HG03039 (cell line): ENCODE results near the gene GARIN1A.
"Not testable (repeated sequence)": the region's sequence is repeated elsewhere in the genome, so short reads cannot be mapped to it uniquely, and the experiment has no call there.

Experiments used
- ATAC-seq: cut with Tn5 transposase; IDR thresholded peaks from one replicate; pipeline ENCODE4 v1.9.1; 2021; ENCODE audit warnings: mild to moderate bottlenecking, moderate library complexity; ENCODE audit not compliant: unreplicated experiment

The GARIN1A gene

GRCh38 chr7:128681794-128682537, 9.9 kb downstream of the GARIN1A start:
- ATAC-seq, result no peak

- not testable (repeated sequence) for ATAC-seq
Measured at GRCh38 chr7:128683270-128683669, 11.2 kb downstream of the GARIN1A start.

- not testable (repeated sequence) for ATAC-seq
Measured at GRCh38 chr7:128683738-128684137, 11.6 kb downstream of the GARIN1A start.

DNA sequence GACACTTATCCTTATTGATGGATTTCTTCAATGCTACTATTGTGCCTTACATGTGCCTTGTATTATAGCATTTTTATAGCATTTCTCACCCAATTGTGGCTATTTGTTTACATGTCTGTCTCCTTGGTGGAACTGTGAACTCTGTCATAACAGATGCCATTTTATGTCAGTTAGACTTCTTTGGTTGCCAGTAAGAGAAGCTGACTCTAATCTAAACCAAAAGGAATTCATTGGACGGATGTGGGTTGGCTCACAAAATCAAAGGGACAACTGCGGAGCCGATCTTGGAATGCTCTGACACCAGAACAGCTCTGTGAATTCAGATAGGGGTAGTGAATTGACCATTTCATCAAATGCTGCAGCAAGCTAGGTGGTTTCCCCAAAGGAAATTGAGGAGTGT, 15.0 kb downstream of the GARIN1A start:
- ATAC-seq, result no peak

GRCh38 chr7:128688492-128688891, 16.4 kb downstream of the GARIN1A start:
- no peak for ATAC-seq

GRCh38 chr7:128689161-128689935, 17.3 kb downstream of the GARIN1A start:
- ATAC-seq, result not testable (repeated sequence)

DNA sequence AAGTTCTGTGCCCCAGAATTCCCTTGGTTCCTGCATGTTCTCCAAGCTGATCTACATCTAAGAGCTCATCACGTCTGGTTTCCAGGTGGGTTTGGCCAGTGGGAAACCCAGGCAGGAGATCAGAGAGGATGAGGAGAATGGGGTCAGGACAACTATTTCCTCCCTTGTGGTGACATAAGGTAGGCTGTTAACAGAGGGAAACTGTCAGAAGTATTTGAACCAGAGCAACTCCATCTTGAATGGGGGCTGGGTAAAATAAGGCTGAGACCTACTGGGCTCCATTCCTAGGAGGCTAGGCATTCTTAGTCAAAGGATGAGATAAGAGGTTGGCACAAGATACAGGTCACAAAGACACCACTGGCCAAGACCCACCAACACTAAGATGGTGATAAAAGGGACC, 19.1 kb downstream of the GARIN1A start:
- no peak for ATAC-seq

GRCh38 chr7:128692623-128693270, 20.7 kb downstream of the GARIN1A start:
- ATAC-seq, result no peak

GRCh38 chr7:128693373-128694015, 21.4 kb downstream of the GARIN1A start:
- ATAC-seq, result no peak

GRCh38 chr7:128694738-128695137, 22.6 kb downstream of the GARIN1A start:
- ATAC-seq, result no peak

- no peak for ATAC-seq
Measured at GRCh38 chr7:128697302-128697905, 25.3 kb downstream of the GARIN1A start.

- ATAC-seq, result no peak
Measured at GRCh38 chr7:128699196-128699712, 27.2 kb downstream of the GARIN1A start.

DNA sequence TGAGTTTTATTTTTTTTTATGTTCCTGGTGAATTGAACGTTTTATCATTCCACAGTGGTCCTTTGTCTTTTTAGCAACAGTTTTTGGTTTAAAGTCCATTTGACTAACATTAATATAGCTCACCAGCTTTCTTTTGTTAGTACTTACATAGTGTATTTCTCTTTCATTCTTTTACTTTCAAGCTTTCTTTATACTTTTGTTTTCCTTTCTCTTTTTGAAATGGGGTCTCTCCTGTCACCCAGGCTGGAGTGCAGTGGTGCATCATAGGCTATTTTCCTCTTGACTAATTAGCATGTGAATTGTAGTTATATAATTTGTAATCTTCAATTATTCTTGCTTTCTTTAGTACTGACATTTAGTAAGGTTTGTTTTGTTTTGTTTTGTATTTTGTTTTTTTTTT, 27.8 kb downstream of the GARIN1A start:
- no peak for ATAC-seq

- ATAC-seq, result no peak
Measured at GRCh38 chr7:128701062-128701785, 29.1 kb downstream of the GARIN1A start.

- no peak for ATAC-seq
Measured at GRCh38 chr7:128703609-128704241, 31.6 kb downstream of the GARIN1A start.

DNA sequence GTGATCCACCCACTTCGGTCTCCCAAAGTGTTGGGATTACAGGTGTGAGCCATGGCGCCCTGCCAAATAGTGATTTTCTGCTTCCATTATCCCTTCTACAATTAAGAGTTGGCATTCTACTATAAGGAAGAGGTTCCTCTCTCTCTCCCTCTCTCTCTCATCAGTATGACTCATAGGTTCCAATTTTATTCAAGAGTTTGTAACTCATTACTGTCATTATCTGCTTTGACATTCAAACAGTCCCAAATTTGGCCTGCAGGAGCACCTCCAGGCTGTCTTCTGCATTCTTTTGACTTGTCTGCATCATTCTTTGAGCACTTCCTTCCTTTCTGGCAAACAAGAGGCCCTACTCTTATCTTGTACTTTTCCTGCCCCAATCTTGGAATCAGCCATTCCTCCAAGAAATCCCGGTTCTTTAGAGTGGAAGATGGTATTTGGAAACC, 33.8 kb downstream of the GARIN1A start:
- ATAC-seq, result no peak

GRCh38 chr7:128707752-128708151, 35.7 kb downstream of the GARIN1A start:
- ATAC-seq, result no peak

DNA sequence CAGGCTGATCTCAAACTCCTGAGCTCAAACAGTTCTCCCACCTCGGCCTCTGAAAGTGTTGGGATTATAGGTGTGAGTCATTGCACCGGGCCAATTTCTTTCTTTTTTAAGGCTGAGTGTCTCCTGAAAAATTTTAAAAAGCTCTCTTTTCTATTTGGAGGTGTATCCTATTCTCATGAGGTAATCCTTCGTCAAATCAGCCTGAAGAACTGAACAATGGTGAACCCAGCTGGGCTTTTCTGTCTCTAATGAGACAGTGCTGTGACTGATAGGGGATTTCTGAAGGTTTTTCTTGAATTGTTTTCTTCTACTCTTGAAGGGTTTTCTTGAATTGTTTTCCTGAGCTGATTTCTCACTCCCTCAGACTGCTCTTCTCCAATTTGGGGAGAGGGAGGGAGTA, 36.1 kb downstream of the GARIN1A start:
- ATAC-seq, result no peak

DNA sequence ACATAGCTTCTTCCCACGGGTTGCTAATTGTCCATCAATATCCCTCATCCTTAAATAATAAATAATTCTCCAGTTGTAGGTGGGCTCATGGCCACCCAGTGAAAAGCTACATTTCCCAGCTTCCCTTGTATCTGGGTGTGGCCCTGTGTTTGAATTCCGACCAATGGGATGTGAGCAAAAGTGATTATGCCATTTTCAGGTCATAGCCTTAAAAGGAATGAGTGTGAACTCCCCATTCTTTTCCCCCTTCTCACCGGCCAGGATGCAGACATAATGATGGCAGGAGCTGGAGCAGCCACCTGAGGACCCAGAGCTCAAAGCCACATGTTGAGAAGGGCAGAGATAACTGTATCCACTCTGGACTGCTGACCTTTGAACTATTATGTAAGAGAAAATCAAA, 36.7 kb downstream of the GARIN1A start:
- ATAC-seq, result no peak
